OCI-LY7 (cell line): Measurements from ENCODE around the gene PPP2R5C. TPM values are rescaled to one million over a fixed set of nuclear protein-coding genes. Genes with fewer than 3 reads are reported as not detected.

Source experiments
- BruUV-seq: library from RNA; stranded (reverse); fragments of 400-500 nt; replicated peaks from 2 replicates; lab custom pipeline; 2021; lab: Mats Ljungman, UMichigan
- CTCF ChIA-PET: fragments of 300-600 bp; sonication (Branson Sonifier 250); formaldehyde crosslinking; loops from one replicate; lab custom pipeline; 2022; ENCODE audit warnings: antibody characterized with exemption; ENCODE audit not compliant: unreplicated experiment; lab: Charles Lee
- POLR2A ChIA-PET: fragments of 300-600 bp; sonication (Branson Sonifier 250); formaldehyde crosslinking; loops from one replicate; lab custom pipeline; 2022; ENCODE audit warnings: antibody characterized with exemption; lab: Charles Lee
- DNase-seq: peaks from one replicate; pipeline ENCODE4 v3.0.0-alpha.2; 2015; ENCODE audit warnings: low spot score
- H2AFZ ChIP-seq: fragments of 200-600 bp; sonication (generic), shearing (Covaris generic); 2 replicates; pipeline ENCODE4 v1.6.1; 2014; ENCODE audit warnings: mild to moderate bottlenecking, antibody characterized with exemption, low read length, moderate library complexity
- H3K27ac ChIP-seq: fragments of 200-600 bp; sonication (generic); 2 replicates; pipeline ENCODE4 v1.5.1; 2014; ENCODE audit warnings: mixed run types, low read depth, mild to moderate bottlenecking, moderate library complexity, low read length, inconsistent platforms; ENCODE audit not compliant: poor library complexity, severe bottlenecking
- H3K36me3 ChIP-seq: fragments of 200-600 bp; sonication (generic); 2 replicates; pipeline ENCODE4 v1.6.1; 2014; ENCODE audit warnings: mild to moderate bottlenecking, antibody characterized with exemption, low read length, moderate library complexity, mixed read lengths; ENCODE audit not compliant: insufficient read depth
- H3K4me1 ChIP-seq: fragments of 200-600 bp; sonication (generic); 2 replicates; pipeline ENCODE4 v1.5.1; 2014; ENCODE audit warnings: mild to moderate bottlenecking, low read length; ENCODE audit not compliant: insufficient read depth, poor library complexity, severe bottlenecking
- H3K4me2 ChIP-seq: fragments of 200-600 bp; sonication (generic); 2 replicates; pipeline ENCODE4 v1.6.1; 2014; ENCODE audit warnings: mild to moderate bottlenecking, low read length
- H3K4me3 ChIP-seq: fragments of 200-600 bp; sonication (generic); 2 replicates; pipeline ENCODE4 v1.5.1; 2014; ENCODE audit warnings: mild to moderate bottlenecking, low read depth, low read length; ENCODE audit not compliant: poor library complexity, severe bottlenecking
- H3K79me2 ChIP-seq: fragments of 200-600 bp; sonication (generic); 2 replicates; pipeline ENCODE4 v1.6.1; 2016; ENCODE audit warnings: low read depth, mild to moderate bottlenecking, low read length, moderate library complexity, mixed read lengths; ENCODE audit not compliant: insufficient read depth
- H3K9me2 ChIP-seq: fragments of 200-600 bp; sonication (generic); 2 replicates; pipeline ENCODE4 v1.6.1; 2016; ENCODE audit warnings: mild to moderate bottlenecking, low read length, mixed read lengths; ENCODE audit not compliant: insufficient read depth
- H3K9me3 ChIP-seq: fragments of 200-600 bp; sonication (generic); 2 replicates; pipeline ENCODE4 v1.6.1; 2014; ENCODE audit warnings: mild to moderate bottlenecking, mixed run types, low read length, mixed read lengths
- H4K20me1 ChIP-seq: fragments of 200-600 bp; sonication (generic); 2 replicates; pipeline ENCODE4 v1.6.1; 2014; ENCODE audit warnings: mild to moderate bottlenecking, antibody characterized with exemption, low read length, moderate library complexity, mixed read lengths; ENCODE audit not compliant: insufficient read depth
- EZH2phosphoT487 ChIP-seq: fragments of 200-600 bp; sonication (generic); IDR thresholded peaks from 2 replicates; pipeline ENCODE4 v1.6.1; 2018; ENCODE audit warnings: low read depth, borderline replicate concordance, mild to moderate bottlenecking, mixed run types, antibody characterized with exemption, low read length, moderate library complexity, mixed read lengths
- intact Hi-C: fragments of 100-400 bp; cut with micrococcal nuclease; formaldehyde crosslinking; loops from one replicate; pipeline ENCODE4 v1.10.0; 2022; ENCODE audit not compliant: unreplicated experiment
- total RNA-seq, 2 experiments: library from RNA; depleted of rRNA in 1 of 2; stranded (reverse); fragments of >200 nt in 1 of 2; shearing (Covaris generic) in 1 of 2; gene quantifications; 2 replicates each; pipeline ENCODE4 v1.2.3, GENCODE V29; 2014 to 2022
- TF ChIP-seq, protein P1 (sequence below): fragments of 200-600 bp; sonication (generic); conservative IDR thresholded peaks from 2 replicates; pipeline ENCODE4 v1.5.1; 2014; ENCODE audit warnings: mild to moderate bottlenecking, antibody characterized with exemption, low read length, moderate library complexity, mixed read lengths

Gene PPP2R5C
- total RNA-seq, 2 experiments from 2014 or later = 161 to 236 TPM

DNA sequence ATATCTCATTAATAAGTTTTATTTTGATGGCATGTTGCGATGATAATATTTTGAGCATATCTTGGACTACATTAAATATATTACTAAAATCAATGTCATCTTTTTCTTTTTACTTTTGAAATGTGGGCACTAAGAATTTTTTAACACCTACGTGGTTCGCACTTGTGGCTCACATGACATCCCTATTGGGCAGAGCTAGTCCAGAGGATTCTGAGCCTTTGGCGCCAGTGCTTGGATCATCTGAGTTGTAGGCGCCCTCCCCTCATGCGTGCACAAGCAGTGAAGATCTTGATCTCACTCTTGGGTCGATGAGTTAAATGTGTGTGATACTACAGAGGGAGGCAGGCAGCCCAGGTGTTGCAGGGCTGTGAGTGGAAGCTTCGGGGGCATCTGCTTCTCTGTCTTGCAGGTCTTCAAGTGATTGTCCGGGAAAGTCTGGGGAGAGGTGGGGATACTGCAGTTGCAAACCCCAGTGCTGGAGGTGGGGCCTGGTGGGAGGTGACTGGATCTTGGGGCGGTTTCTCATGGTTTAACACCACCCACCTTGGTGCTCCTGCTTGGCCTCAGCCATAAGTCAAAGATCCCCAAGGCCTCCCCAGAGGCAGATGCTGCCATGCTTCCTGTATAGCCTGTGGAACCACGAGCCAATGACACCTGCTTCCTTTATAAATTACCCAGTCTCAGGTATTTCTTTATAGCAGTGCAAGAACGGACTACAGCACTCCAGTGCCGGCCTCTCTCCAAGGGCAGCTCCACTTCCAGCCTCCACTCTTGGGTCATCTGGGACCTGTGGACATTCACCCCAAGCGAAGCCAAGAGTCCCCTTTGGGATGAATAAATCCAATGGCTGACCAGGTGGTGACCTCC, 46.1 kb upstream of the PPP2R5C start:
- no peak overlapping the region for H3K4me3 ChIP-seq
- no peaks in the 10 kb centered on the region for H3K79me2 ChIP-seq
- no peak overlapping the region for H2AFZ ChIP-seq
- TF ChIP-seq, protein P1, sequence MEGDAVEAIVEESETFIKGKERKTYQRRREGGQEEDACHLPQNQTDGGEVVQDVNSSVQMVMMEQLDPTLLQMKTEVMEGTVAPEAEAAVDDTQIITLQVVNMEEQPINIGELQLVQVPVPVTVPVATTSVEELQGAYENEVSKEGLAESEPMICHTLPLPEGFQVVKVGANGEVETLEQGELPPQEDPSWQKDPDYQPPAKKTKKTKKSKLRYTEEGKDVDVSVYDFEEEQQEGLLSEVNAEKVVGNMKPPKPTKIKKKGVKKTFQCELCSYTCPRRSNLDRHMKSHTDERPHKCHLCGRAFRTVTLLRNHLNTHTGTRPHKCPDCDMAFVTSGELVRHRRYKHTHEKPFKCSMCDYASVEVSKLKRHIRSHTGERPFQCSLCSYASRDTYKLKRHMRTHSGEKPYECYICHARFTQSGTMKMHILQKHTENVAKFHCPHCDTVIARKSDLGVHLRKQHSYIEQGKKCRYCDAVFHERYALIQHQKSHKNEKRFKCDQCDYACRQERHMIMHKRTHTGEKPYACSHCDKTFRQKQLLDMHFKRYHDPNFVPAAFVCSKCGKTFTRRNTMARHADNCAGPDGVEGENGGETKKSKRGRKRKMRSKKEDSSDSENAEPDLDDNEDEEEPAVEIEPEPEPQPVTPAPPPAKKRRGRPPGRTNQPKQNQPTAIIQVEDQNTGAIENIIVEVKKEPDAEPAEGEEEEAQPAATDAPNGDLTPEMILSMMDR = no peak
- no peak for TF ChIP-seq EZH2phosphoT487
- no peaks in the 10 kb centered on the region for H3K9me3 ChIP-seq
- no peaks in the 10 kb centered on the region for H3K36me3 ChIP-seq
- H3K27ac ChIP-seq = no peak overlapping the region
- no TSS peak for BruUV-seq
- ChIA-PET CTCF (no interaction called here), POLR2A (interaction anchor here (0.5 to 1.0 kb wide), 4 partner anchors 15 to 1733 kb away, joined by 3 to 5 read pairs (median 4); no protein-coding TSS in a partner anchor)
- no peak for DNase-seq
- intact Hi-C loops = no loop called here
- H3K9me2 ChIP-seq = no peaks in the 10 kb centered on the region
- no peaks in the 10 kb centered on the region for H3K4me1 ChIP-seq
- no peaks in the 10 kb centered on the region for H4K20me1 ChIP-seq
- no peak overlapping the region for H3K4me2 ChIP-seq

DNA sequence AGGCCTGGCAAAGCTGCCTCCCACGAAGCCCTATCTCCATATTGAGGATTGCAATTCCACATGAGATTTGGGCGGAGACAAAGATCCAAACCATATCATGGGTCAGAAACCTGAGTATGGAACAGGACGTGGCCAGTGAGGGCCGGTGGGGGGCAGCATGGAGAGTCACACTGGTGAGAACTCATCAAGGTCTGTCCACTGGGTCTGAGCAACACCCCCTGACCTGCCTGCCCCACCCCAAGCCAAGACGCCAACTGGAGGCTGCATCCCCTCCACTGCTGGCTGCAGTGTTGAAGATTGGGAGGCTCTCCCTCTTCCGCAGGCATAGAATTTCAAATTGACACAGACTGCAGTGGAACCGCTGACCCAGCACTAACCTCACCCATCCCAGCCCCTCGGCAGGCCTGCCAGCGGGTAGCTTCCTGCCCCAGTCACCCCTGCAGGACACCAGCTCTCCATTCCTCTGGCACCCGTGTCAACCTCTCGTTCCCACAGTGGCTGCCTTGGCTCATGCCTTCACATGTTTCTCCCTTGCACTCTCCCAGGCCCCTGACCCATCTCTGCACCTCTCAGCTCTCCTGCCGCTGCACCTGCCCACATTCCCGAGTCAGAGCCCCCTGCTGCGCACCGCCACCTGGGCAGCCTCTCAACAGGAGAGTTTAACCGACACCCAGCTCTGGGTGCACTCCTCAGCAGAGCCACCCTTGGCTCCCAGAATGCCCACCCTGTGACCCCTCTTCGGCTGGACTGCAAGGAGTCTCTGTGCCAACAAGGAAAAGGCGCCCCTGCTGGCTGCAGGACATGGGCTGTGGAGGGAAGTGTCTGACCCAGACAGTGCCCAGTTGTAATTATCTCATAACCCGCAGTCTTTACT, 45.2 kb upstream of the PPP2R5C start:
- Histone ChIP-seq H3K36me3 (no peaks in the 10 kb centered on the region), H3K4me2 (no peak overlapping the region), H3K9me2 (no peaks in the 10 kb centered on the region), H2AFZ (no peak overlapping the region), H3K4me1 (no peaks in the 10 kb centered on the region), H3K79me2 (no peaks in the 10 kb centered on the region), H3K9me3 (no peaks in the 10 kb centered on the region), H3K27ac (no peak overlapping the region), H3K4me3 (no peak overlapping the region), H4K20me1 (no peaks in the 10 kb centered on the region)
- POLR2A ChIA-PET = interaction anchor here (0.5 kb wide), 1 partner anchor 1733 kb away, joined by 3 read pairs; no protein-coding TSS in a partner anchor
- CTCF ChIA-PET = no interaction called here
- intact Hi-C loops = no loop called here
- BruUV-seq = no TSS peak
- TF ChIP-seq, protein P1 = no peak
- no peak for TF ChIP-seq EZH2phosphoT487
- DNase-seq = no peak
